ENCODE results near the gene SLC9A5.

GRCh38 chr16:67207249-67208091, 41.3 kb upstream of the SLC9A5 start:
- no peak for TF ChIP-seq MXD4 (CRISPR knock-in tag; IDR thresholded peaks at IDR 0.05; ENCODE audit: borderline replicate concordance)
- no peak for TF ChIP-seq CTCF (IDR thresholded peaks at IDR 0.05)
- TF ChIP-seq TCF7 (CRISPR knock-in tag; IDR thresholded peaks at IDR 0.05; ENCODE audit: low read depth) = no peak

Data from WTC11 (cell line).